Right kidney (tissue), 9 donors: ENCODE results near the gene SCAPER.

Experiments used
- DNase-seq: peaks from one replicate; pipeline ENCODE4 v3.0.0-alpha.2; 2016
- long read RNA-seq, 8 donors: transcript quantifications; one replicate each; lab custom pipeline, GENCODE V29; 2026

SCAPER gene, protein sequence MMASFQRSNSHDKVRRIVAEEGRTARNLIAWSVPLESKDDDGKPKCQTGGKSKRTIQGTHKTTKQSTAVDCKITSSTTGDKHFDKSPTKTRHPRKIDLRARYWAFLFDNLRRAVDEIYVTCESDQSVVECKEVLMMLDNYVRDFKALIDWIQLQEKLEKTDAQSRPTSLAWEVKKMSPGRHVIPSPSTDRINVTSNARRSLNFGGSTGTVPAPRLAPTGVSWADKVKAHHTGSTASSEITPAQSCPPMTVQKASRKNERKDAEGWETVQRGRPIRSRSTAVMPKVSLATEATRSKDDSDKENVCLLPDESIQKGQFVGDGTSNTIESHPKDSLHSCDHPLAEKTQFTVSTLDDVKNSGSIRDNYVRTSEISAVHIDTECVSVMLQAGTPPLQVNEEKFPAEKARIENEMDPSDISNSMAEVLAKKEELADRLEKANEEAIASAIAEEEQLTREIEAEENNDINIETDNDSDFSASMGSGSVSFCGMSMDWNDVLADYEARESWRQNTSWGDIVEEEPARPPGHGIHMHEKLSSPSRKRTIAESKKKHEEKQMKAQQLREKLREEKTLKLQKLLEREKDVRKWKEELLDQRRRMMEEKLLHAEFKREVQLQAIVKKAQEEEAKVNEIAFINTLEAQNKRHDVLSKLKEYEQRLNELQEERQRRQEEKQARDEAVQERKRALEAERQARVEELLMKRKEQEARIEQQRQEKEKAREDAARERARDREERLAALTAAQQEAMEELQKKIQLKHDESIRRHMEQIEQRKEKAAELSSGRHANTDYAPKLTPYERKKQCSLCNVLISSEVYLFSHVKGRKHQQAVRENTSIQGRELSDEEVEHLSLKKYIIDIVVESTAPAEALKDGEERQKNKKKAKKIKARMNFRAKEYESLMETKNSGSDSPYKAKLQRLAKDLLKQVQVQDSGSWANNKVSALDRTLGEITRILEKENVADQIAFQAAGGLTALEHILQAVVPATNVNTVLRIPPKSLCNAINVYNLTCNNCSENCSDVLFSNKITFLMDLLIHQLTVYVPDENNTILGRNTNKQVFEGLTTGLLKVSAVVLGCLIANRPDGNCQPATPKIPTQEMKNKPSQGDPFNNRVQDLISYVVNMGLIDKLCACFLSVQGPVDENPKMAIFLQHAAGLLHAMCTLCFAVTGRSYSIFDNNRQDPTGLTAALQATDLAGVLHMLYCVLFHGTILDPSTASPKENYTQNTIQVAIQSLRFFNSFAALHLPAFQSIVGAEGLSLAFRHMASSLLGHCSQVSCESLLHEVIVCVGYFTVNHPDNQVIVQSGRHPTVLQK (N-terminal part only)
- long read RNA-seq, donor 1: 0 reads
- long read RNA-seq, donor 2: 0 reads
- long read RNA-seq, donor 3, partial matches to known transcripts: 14 of 14 reads
- long read RNA-seq, donor 3, other reads (novel, unspliced or antisense): 0 of 14 reads
- long read RNA-seq, donor 4: 0 reads
- long read RNA-seq, donor 5: 0 reads
- long read RNA-seq, donor 6: 0 reads
- long read RNA-seq, donor 7: 0 reads
- long read RNA-seq, donor 8: 0 reads

DNA sequence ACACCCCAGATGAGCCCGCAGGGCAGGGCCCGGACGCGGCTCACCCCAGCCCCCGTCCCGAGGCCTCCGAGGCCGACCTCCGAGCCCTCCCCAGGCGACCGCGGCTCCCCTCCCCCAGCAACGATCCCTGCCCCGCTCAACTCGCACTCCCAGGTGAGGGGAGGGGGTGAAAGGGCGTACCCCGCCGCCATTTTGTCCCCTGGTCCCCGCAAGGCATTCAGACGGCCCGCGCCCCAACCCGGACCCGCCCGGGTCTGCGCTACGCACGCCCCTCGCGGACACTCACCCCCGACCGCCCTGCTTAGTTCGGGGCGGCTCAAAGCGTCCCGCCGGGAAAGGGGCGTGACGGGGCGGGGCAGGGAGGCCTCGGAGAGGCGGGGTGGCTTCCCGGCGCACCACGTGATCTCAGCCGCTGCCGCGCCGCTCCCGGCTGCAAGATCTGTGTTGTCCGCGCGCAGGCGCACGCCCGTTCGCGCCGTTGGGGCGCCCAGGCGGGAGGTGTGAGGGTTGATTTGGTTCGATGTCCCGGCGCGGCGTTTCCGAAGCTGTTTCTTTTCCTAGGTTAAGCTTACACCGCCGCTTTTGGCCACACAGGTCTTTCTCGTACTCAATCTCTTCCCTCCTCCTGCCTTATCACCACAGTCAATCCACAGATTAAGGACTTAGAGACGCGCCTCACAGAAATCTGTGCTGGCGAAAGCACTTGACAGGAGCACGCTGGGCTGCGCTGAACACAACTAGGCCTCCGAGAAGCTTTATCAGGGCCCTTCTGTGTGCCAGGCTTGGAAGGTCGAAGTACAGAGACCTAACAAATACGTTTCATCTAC, at the start of gene SCAPER:
TSS of gene SCAPER (minus strand) at position 328 of the 827 bp plus-strand sequence. CDS start 21,523 bp downstream, outside the sequence.
- peak; percentile 95 for DNase-seq

DNA sequence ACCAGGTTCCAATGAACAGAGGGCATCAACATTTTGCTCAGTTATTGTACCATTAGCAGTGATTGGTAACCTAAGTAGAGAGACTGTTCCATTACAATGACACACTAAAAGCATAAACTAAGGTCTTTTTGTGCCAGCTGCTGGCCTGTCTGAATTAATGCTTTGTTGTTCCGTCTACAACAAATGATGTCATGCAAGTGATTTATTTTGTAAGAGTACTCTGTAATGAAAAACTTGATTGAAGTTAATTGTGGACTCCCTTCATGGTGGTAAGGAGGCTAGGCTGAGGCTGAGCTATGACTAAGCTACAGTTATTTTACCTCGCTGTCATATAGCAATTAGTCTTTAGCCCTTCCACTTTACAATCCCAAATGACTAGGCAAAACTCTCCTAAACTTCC, 49.6 kb upstream of the SCAPER start:
- no peak for DNase-seq

DNA sequence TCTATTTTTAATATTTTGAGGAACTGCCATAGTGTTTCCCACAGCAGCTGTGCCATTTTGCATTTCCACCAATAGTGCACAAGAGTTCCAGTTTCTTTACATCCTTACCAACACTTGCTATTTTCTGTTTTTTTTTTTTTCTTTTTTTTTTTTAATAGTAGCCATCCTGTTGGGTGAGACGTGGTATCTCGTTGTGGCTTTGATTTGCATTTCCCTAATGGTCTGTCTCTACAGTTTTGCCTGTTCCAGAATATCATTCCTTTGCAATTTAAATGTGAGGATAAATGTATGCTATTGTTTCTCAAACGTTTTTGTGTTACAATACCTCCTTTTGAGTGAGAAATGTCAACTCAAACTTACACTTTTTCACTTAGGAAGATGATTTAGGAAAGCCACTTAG, 48.8 kb upstream of the SCAPER start:
- DNase-seq: no peak

DNA sequence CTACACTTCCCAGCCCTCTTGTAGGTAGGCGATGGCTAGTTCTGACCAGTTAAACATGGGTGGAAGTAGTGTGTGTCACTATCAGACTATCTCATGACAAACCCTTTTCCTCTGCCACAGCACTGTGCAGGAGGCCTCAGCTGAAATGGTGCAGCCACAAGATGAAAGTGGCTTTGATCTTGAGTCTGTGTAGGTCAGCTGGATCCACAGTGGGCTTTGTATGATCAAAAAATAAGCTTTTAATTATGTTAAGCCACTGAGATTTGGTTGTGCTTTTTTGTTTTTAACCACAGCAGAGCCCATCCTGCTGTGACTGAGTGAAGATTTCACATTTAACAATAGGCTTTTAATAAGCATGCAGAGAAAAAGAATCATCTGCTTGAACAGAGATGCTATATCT, 46.1 kb upstream of the SCAPER start:
- no peak for DNase-seq

DNA sequence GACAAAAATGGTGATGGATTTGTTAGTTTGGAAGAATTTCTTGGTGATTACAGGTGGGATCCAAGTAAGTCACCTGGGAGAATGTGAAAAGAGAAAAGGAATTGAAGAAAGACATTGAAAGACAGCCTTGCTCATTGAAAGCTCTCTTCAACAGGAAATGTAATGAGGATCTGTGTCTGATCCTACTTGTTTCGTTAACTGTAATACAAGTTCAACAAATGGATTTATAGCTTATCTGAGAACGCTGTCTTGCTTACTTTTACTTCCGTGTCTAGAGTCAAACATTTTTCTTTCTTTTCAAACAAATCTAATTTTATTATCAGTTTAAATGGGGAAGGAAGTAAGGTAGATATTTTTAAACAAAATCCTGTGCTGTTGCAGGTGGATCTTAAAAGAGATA, 42.3 kb upstream of the SCAPER start:
- DNase-seq: no peak

DNA sequence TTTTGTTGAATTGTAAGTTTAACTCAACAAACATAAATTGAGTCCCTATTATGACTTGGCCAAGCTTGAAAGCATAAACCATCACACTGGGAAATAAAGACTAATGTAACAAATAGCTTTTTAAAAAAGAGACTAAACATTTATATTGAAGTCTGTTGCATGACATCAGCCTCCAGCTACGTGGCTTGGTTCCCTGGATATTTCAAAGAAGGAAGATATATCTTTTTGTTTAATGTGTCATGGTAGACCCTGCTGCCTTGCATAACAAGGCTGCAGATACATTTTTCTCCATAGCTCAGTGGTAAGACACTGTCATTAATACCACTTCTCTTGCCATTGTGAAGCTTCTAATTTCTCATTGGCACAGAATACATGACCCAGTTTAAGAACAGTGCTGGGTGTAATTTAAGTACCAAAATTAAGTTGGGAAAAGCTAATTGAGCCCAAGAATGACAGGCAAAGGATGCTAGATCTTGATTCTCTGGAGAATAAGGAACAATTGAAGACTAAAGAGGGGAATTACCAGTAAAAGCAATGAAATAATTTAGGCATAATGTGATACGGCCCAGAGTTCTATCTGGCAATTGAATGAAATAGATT, 40.5 kb upstream of the SCAPER start:
- no peak for DNase-seq

DNA sequence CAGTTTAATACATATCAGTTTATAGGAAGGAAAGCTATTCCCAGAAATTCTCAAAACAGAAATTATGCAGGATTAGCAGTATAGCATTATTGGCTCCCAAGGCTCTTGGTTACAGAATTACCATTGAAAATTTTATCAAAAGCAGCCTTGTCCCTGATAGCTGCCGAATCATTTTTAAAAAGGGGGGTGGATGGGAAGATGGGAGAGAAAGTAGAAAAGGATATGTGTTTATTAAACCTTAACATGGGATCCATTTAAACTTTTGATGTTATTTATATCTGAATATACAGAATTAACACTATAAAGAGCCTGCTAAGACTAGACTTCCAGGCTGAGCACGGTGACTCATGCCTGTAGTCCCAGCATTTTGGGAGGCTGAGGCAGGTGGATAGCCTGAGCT, 37.2 kb upstream of the SCAPER start:
- DNase-seq: no peak

DNA sequence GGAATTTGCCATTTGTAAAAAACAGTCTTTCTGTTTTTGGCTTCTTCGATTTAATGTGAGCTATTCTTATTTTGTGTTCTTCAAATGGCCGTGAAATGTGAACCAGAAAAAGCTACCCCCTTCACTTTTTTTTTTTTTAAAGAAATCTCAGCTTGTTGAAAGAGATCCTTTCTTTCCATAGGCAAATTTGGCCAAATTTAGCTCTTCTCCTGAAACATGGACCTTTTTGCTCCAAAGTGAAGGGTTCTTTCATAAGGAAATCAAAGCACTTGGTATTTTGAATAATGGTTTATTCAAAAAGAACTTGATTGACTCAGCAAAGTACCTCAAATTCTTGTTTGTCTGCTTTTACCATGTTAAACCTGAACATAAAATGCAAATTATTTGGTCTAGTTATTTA, 36.5 kb upstream of the SCAPER start:
- no peak for DNase-seq

DNA sequence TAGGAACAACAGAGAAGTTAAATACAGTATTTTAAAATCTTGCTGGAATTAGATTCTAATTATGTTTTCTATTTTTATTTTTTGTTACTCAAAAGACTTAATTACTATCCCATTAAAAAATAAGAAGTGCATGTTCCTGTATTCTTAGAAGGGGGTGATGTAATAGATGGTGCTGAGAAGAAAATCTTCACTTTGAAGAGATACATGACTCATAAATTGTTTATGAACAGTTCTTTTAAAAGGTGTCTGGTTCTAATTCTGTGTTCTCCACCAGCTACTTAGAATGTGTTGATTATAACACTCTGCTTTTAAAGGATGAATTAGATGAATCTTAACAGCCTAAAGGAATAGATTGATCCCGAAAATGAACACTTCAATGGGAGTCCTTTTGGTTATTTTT, 34.6 kb upstream of the SCAPER start:
- no peak for DNase-seq

DNA sequence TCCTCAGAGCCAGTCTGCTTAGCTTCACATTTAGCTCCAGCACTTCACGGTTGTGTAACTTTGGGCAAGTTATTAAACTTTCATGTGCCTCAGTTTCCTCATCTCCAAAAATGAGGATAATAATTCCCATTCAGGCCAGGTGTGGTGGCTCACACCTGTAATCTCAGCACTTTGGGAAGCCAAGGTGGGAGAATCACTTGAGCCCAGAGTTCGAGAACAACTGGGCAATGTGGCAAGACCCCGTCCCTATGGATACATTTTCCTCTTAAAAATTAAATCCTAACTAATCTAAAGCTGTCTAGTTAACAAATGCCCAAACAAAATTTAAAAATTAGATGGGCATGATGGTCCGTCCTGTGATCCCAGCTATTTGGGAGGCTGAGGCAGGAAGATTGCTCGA, 33.6 kb upstream of the SCAPER start:
- DNase-seq: no peak

DNA sequence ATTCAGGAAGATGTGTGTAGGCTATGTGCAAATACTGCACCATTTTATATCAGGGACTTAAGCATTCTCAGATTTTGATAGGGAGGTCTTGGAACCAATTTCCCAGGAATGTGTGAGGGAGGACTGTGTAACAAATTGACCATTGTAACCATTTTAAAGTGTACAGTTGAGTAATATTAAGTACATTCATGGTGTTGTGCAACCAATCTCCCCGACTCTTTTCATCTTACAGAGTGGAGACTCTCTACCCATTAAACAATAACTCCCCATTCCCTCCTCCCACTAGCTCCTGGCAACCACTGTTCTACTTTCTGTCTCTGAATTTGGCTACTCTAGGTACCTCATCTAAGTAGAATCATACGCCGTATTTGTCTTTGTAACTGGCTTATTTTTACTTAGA, 31.5 kb upstream of the SCAPER start:
- no peak for DNase-seq

DNA sequence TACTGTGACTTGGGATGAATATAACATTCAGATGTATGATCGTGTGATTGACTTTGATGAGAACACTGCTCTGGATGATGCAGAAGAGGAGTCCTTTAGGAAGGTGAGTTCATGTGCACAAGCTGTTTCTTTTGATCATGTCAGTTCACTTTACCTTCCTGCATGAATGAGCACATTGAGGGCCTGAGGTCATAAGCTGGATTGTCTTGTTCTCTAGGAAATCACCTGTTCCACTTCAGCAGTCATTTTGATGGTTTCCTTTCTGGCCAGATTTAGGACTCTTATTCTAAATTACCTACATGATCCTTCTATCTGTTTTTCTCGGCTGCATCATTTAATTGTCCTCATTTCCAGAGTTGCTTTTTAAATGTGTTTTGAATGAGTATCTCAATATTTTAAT, 30.5 kb upstream of the SCAPER start:
- DNase-seq: no peak

DNA sequence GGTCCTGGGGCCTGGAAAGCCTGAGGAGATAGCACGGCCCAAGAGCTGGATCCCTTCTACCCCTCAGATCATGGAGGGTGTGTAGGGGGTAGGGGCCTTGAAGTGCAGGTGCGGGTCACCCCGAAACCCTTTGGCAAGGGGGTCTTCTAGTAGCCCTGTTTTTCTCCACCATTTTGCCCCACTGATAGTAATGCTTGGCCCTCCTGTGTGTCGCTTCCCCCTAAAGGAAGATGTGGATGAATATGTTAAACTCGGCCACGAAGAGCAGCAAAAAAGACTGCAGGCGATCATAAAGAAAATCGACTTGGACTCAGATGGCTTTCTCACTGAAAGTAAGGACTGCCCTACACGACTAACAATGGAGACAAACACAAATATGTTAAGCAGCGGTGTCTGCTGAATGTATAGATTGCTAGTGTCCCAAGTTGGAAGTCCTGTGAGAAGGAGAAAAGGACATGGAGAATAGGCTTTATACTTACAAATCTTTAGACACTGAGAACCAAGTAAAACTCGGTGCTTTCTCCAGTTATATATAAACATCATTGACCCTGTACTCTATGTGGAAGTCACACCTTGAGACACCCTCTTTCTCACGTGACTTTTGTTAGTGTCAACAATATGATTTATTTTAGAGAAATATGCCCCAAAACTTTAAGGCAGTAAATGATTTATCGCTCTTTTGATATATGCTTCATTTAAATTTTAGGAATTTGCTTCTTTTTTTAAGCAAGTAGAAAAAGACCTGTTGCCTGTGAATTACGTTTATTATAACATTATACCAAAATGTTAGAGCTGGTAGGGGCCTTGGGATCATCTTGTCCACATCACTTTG, 27.2 kb upstream of the SCAPER start:
- peak; percentile 78 for DNase-seq

DNA sequence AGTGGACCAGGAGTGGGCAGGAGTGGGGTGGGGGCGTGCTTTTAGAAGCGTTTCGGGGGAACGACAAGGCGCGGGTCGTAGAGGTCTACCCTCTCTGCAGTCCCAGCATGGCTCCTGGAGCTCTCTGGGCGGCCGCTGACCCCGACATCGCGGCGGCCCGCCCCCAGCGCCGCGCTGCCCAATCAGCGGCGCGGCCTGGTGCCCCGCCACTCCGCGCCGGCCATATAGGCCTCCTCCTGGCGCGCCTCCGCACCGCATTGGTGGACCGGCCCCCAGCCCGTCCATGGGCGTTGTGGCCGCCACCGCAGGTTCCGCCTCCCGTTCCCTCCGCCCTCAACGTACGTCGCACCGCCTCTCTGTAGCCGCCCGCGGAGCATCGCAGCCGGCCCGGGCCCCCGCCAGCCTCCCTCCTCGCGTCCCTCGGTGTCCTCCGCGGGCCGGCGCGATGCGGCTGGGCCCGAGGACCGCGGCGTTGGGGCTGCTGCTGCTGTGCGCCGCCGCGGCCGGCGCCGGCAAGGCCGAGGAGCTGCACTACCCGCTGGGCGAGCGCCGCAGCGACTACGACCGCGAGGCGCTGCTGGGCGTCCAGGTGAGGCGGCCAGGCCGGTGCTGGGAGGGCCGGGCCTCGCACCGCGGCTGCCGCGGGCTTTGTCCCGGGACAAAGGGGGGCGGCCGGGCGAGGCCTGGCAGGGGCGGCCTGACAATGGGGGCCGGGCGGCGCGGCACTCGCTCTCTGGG, 26.4 kb upstream of the SCAPER start, which contains the start of gene RCN2:
TSS of gene RCN2 (plus strand) at position 353 of the 738 bp plus-strand sequence. CDS start at position 446, 93 bp downstream.
- peak; percentile 85 for DNase-seq

DNA sequence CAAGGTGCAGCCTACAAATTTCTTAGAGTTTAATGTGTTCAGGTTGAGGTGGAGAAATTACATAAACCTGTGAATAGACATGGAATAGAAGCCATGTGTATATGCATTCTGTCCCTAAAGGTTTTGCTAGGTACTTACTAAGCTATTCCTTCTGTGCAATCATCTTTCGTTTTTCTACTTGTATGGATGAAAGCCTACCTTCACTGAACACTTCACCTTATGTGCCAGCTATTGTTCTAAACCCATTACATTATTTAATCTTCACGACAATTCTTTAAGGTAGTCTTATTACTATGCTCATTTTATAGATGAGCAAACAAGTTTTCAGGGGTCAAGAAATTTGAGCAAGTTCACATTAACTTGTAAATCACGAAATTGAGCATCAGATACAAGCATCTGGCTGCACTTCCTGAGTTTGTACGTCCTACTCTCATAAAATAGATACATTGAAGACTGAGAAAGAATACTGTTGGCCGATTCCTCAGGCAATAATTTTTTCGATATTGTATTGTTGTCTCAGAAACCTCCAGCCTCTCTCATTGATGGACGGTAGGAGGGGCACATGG, 25.8 kb upstream of the SCAPER start:
- DNase-seq: no peak

DNA sequence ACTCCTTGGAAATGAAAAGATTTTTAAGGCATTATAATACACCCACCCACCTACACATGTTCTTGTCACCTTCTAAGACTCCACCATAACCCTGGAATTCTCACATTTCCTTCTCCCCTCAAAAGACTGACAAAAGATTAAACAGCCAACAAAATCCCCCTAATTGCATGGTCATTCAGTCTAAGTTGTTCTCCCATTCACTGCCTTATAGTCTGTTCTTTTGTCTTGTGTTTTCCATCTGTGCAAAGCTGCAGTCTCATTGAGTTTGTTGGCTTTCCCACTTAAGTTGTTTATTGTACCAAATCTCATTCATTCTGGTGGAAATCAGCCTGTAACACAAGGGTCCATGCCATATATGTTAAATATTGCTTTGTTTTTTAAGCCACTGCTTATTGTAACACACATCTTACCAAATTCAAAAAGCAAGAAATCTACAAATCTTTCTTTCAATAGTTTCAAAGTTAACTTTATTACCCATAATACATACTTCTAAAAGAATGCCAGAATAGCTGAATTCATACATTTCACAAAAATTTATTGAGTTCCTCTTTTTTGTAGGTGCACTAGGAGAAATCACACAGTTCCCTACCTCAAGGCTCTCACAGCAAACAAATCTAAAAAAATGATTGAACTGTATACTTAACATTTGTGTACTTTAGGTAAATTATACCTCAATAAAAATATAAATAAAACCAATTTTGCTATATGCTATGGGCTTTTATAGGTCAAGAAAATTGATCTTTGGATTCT, 24.0 kb upstream of the SCAPER start:
- DNase-seq: no peak

DNA sequence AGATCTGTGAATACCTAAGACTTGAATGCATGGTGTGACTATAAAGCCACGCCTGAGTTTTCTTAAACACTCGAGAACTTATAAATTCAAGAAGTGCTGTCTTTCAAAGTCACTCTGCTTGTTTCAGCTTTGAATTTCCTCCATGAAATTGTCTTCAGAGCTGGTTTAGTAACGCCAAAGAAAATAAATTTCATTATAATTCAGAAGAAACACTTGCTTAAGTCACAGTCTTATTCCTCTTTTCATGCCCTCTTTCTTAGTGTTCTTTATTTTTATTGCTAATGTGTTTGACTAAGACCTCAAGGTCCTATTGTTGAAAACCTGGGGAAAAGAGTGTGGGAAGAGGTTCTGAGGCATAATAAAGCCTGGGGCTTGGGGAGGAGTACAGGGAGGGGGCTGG, 23.1 kb upstream of the SCAPER start:
- DNase-seq: no peak

DNA sequence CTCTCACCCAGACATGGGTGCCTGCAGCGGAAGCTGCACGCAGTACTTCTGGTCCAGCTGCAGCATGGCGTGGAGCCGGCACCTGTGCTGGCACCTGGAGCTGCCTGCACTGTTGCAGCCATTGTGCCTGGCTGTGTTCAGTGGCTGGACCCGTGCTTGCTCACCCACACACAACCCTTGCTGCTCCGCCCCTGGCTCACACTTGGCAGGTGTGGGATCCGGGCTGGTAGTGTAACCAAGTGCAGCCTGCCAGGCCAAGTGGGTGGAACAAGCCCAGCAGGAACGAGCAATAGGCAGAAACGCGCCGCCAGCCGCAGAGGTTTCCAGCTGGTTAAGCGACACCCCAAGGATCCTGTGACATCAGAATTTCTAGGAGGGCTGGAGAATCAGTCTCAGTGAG, 11.2 kb upstream of the SCAPER start:
- no peak for DNase-seq
